Measurements from ENCODE around the gene COG7. TPM values are rescaled to one million over a fixed set of nuclear protein-coding genes. Genes with fewer than 3 reads are reported as not detected.

COG7 gene
- total RNA-seq, 4 donors from 2014 or later: 12.0 to 23.0 (median 13.3) TPM

DNA sequence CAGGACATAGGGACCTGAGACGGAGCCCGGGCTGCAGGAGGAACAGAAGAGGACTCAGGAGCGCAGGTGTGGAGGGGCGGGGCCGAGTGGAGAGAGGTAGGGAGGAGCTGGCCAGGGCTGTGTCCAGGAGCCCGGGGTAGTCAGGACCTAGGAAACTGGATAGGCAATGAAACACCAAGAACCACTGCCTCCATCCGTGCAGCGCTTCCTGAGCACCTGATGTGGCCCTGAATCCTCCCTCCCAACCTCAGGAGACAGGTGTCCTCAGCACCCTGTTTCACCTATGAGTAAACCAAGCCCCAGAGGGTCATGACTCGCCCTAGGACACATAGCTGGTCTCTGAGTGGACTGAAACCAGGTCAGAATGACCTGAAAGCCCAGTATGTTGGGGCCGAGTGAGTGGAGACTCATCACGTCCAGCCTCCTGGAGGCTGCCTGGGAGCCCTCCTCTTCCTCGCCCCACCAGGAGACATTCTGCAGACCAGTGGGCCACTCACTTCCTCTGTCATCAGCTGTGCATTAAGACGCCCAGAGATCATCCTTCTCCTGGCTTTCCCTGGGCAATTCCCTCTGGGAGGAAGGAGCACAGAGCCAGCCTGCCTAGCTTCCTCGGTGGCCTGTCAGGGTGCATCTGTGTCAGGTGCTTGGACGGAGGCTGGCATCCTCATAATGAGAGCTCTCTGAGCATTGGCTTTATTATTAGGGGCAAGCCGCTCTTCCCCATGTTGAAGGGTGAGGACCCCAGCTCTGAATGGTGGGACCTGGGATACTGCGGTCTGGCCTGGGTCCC lies 78.1 kb downstream of the COG7 start:
- TF ChIP-seq, protein P1, sequence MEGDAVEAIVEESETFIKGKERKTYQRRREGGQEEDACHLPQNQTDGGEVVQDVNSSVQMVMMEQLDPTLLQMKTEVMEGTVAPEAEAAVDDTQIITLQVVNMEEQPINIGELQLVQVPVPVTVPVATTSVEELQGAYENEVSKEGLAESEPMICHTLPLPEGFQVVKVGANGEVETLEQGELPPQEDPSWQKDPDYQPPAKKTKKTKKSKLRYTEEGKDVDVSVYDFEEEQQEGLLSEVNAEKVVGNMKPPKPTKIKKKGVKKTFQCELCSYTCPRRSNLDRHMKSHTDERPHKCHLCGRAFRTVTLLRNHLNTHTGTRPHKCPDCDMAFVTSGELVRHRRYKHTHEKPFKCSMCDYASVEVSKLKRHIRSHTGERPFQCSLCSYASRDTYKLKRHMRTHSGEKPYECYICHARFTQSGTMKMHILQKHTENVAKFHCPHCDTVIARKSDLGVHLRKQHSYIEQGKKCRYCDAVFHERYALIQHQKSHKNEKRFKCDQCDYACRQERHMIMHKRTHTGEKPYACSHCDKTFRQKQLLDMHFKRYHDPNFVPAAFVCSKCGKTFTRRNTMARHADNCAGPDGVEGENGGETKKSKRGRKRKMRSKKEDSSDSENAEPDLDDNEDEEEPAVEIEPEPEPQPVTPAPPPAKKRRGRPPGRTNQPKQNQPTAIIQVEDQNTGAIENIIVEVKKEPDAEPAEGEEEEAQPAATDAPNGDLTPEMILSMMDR (IDR thresholded peaks at IDR 0.05): no peak
- no peak for DNase-seq (ENCODE audit: low spot score)
- ATAC-seq (ENCODE audit: low FRiP score): no peak

DNA sequence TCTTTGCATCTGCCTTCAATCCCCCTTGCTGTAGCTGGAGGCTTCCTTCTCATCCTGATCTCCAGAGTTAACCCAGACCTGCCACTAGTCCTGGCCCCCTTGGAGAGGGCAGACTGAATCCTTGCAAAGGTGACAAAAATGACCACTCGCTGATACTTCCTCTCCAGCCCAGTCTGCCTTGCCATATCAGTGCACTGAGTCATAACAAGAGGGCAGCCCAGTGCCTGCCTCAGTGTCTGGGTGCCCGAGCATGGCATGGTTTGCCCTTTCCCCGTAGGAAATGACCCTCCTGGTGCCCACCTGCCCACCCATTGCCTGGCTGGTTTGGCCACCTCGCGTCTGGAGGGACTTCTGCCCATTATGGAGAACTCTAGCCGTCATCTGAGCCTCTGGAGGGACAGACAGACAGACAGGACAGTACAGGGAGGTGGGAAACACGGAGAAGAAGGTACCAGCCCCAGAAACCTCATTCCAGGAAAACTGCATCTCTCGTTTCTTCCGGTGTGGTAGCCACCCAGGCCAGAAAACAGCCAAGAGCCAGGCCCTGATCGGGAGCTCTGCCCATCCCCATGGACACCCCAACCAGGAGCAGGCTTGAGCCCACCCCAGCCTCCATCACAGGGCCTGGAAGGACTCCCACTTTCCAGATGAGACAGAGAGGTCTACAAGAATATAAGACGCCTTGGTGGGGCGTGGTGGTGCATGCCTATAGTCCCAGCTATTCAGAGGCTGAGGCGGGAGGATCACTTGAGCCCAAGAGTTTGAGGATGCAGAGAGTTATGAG lies 79.4 kb downstream of the COG7 start:
- ATAC-seq (ENCODE audit: low FRiP score): no peak
- no peak for DNase-seq (ENCODE audit: low spot score)
- TF ChIP-seq, protein P1 (IDR thresholded peaks at IDR 0.05): no peak

DNA sequence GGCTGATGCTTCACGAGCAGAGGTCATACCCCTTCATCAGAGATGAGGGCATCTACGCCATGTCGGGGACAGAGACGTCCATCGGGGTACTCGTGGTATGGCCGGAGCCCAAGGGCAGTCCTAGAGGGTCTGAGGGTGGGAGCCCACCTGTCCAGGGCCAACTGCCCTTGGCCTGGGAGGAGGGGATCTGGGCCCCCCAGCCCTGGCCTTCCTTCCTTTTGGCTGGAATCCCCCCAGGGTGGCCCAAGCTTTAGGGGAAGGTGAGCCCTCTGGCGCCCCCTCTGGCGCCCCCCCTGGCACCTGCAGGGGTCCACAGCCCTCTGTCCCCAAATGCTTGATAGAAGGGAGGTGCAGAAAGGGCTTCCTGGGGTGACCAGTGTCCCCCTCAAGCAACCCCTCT lies 81.6 kb downstream of the COG7 start:
- ATAC-seq (ENCODE audit: low FRiP score) (no peak), DNase-seq (ENCODE audit: low spot score) (no peak)
- TF ChIP-seq, protein P1 (IDR thresholded peaks at IDR 0.05): no peak

DNA sequence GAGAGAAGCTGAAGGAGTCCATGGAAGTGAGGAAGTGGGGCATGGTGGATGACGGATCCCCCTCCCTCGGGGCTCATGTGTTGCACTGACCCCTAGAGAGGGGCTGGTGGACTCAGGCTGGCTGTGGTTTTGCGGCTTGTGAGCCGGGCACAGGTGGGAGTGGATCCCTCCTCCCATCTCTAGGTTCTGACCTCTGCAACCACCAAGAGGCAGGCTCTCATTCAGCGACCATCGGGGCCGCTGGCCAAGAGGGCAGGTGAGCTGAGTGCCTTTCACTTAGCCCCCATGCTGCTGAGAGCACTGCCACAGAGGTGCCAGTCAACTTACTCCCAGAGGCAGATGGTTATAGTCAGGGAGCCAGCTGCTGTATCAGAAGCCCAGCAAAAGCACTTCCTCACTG lies 83.6 kb downstream of the COG7 start:
- ATAC-seq (ENCODE audit: low FRiP score) (no peak), DNase-seq (ENCODE audit: low spot score) (no peak)
- TF ChIP-seq, protein P1 (IDR thresholded peaks at IDR 0.05): no peak

DNA sequence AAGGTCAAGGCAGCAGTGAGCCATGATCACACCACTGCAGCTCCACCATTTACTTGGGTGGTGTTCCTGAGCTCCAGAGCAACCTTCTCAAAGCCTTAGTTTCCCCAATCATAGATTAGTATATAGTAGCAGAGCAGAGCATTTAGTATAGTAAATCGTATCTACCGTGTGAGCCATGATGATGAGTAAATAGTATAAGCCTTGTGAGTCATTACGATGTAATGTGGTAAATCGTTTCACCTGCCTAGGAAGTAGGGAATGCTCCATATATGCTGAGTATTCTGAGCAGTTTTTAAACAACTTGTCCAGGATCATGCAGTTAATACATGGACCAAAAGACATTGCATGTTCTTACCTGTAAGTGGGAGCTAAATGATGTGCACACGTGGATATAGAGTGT lies 84.5 kb downstream of the COG7 start:
- TF ChIP-seq, protein P1 (IDR thresholded peaks at IDR 0.05): no peak
- DNase-seq (ENCODE audit: low spot score) (no peak), ATAC-seq (ENCODE audit: low FRiP score) (no peak)

DNA sequence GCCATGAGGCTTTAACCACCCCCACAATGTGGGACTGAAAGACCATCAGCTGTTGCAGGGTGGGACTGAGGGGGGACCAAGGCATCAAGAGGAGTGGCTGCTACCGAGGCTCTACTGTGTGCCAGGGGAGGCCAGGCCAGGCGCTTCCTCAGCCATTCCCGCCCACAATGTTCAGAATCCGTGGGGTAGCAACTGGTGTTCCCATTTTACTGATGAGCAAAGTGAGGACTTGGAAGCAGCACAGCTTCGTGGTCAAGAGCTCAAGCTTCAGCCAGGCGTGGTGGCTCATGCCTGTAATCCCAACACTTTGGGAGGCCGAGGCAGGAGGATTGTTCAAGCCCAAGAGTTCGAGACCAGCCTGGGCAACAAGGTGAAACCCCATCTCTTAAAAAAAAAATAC lies 85.0 kb downstream of the COG7 start:
- DNase-seq (ENCODE audit: low spot score) (no peak), ATAC-seq (ENCODE audit: low FRiP score) (no peak)
- TF ChIP-seq, protein P1 (IDR thresholded peaks at IDR 0.05): no peak

All from omental fat pad (tissue), 4 donors.